Measurements from ENCODE around the gene STARD3. TPM values are rescaled to one million over a fixed set of nuclear protein-coding genes. Genes with fewer than 3 reads are reported as not detected.

The STARD3 gene
- total RNA-seq, 1 experiment from 2014 or later, result 75.3 TPM

DNA sequence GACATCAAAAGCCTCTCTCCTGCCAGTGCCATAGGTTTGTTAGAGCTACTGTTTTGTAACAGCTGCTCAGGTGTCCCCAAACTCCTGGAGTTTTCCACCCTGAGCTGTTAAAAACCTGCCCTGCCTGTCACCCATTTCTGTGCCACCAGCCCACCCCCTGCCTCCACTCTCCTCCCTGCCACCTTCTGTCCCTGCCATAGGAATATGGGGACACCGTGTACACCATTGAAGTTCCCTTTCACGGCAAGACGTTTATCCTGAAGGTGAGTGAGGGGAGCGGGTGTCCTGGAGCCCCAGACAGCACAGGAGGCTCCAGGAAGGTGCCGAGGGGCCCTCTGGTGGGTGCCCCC lies 23.0 kb downstream of the STARD3 start:
- no peak for DNase-seq (ENCODE audit: low spot score)
- ChIA-PET POLR2A (no interaction called here), CTCF (interaction anchor here (0.9 to 18.0 kb wide), 3 partner anchors 19 to 112 kb away, joined by 3 to 876 read pairs (median 3); partner anchors contain the start of gene PPP1R1B)
- no peak for ATAC-seq
- Mint-ChIP-seq H3K4me1 (peaks cover 37% of the 10 kb centered on the region), H3K9me3 (no peaks in the 10 kb centered on the region), H3K4me3 (no peak overlapping the region), H3K36me3 (peaks cover 13% of the 10 kb centered on the region), H3K27me3 (ENCODE audit: low read depth) (no peaks in the 10 kb centered on the region; the same call in 1 of the 2 replicates), H3K27ac (no peak overlapping the region)
- TF ChIP-seq RORB (CRISPR knock-in tag; IDR thresholded peaks at IDR 0.05) (no peak), NR1H2 (CRISPR knock-in tag; IDR thresholded peaks at IDR 0.05) (no peak), JAZF1 (CRISPR knock-in tag; IDR thresholded peaks at IDR 0.05) (no peak), NR3C1 (CRISPR knock-in tag; conservative IDR thresholded peaks at IDR 0.05; ENCODE audit: low read depth) (no peak), FOXJ3 (CRISPR knock-in tag; IDR thresholded peaks at IDR 0.05; ENCODE audit: borderline replicate concordance) (no peak)
- TF ChIP-seq, protein P1, sequence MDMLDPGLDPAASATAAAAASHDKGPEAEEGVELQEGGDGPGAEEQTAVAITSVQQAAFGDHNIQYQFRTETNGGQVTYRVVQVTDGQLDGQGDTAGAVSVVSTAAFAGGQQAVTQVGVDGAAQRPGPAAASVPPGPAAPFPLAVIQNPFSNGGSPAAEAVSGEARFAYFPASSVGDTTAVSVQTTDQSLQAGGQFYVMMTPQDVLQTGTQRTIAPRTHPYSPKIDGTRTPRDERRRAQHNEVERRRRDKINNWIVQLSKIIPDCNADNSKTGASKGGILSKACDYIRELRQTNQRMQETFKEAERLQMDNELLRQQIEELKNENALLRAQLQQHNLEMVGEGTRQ (CRISPR knock-in tag; IDR thresholded peaks at IDR 0.05), result no peak
- TF ChIP-seq, protein P2, sequence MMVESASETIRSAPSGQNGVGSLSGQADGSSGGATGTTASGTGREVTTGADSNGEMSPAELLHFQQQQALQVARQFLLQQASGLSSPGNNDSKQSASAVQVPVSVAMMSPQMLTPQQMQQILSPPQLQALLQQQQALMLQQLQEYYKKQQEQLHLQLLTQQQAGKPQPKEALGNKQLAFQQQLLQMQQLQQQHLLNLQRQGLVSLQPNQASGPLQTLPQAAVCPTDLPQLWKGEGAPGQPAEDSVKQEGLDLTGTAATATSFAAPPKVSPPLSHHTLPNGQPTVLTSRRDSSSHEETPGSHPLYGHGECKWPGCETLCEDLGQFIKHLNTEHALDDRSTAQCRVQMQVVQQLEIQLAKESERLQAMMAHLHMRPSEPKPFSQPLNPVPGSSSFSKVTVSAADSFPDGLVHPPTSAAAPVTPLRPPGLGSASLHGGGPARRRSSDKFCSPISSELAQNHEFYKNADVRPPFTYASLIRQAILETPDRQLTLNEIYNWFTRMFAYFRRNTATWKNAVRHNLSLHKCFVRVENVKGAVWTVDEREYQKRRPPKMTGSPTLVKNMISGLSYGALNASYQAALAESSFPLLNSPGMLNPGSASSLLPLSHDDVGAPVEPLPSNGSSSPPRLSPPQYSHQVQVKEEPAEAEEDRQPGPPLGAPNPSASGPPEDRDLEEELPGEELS (CRISPR knock-in tag; IDR thresholded peaks at IDR 0.05), result no peak

DNA sequence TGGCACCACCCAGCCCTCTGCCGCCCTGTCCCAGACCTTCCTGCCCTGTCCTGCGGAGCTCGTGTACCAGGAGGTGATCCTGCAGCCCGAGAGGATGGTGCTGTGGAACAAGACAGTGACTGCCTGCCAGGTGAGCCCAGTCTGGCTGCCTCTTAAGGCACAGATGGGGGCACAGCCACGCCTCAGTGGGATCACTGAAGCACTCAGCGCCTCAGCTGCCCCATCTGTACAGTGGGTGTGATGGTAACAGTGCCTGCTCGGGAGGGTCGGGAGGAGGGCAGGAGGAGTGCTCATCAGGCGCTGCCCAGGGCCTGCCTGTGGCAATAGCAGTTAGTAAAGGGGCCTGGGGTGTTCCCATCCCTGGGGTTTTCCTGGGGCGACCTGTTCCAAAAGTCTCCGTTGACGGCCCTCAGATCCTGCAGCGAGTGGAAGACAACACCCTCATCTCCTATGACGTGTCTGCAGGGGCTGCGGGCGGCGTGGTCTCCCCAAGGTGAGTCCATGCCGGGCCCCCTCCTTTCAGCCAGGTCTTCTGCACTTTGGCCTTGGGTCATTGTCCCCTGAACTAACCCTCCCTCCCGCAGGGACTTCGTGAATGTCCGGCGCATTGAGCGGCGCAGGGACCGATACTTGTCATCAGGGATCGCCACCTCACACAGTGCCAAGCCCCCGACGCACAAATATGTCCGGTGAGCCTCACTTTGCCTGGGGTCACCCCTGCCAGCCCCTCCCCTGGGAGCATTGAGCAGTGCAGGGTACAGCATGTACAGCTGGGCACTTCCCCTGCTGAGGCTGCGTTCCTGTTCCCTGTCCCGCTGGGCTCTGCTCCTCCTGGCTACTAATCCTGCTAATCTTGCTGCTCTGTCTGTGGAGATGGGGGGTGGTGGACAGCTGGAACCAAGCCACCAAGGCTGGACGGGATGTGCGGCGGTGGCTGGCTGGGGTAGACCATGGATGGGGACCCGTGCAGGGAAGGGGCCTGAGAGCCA lies 23.7 kb downstream of the STARD3 start:
- H3K36me3 Mint-ChIP-seq, result peaks cover 13% of the 10 kb centered on the region
- peaks cover 2% of the 10 kb centered on the region for H3K27me3 Mint-ChIP-seq (ENCODE audit: low read depth)
- ATAC-seq (no peak), DNase-seq (ENCODE audit: low spot score) (no peak)
- ChIA-PET CTCF (interaction anchor here (0.9 to 18.0 kb wide), 3 partner anchors 8 to 113 kb away, joined by 3 to 876 read pairs (median 272); partner anchors contain the start of gene PPP1R1B), POLR2A (no interaction called here)
- H3K4me3 Mint-ChIP-seq, result no peak overlapping the region
- no peaks in the 10 kb centered on the region for H3K9me3 Mint-ChIP-seq
- H3K4me1 Mint-ChIP-seq, result peaks cover 37% of the 10 kb centered on the region
- 0 out of 2 replicates have a peak overlapping the region, but pooled peaks have one; percentile 32 for H3K27ac Mint-ChIP-seq
- TF ChIP-seq ETV6 (CRISPR knock-in tag; IDR thresholded peaks at IDR 0.05) (no peak), NR2C2 (CRISPR knock-in tag; IDR thresholded peaks at IDR 0.05) (no peak), CBFB (CRISPR knock-in tag; IDR thresholded peaks at IDR 0.05; ENCODE audit: low read depth) (no peak), CREB1 (CRISPR knock-in tag; IDR thresholded peaks at IDR 0.05) (no peak)
- TF ChIP-seq, protein P3, sequence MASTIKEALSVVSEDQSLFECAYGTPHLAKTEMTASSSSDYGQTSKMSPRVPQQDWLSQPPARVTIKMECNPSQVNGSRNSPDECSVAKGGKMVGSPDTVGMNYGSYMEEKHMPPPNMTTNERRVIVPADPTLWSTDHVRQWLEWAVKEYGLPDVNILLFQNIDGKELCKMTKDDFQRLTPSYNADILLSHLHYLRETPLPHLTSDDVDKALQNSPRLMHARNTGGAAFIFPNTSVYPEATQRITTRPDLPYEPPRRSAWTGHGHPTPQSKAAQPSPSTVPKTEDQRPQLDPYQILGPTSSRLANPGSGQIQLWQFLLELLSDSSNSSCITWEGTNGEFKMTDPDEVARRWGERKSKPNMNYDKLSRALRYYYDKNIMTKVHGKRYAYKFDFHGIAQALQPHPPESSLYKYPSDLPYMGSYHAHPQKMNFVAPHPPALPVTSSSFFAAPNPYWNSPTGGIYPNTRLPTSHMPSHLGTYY (CRISPR knock-in tag; IDR thresholded peaks at IDR 0.05), result no peak
- TF ChIP-seq, protein P4, sequence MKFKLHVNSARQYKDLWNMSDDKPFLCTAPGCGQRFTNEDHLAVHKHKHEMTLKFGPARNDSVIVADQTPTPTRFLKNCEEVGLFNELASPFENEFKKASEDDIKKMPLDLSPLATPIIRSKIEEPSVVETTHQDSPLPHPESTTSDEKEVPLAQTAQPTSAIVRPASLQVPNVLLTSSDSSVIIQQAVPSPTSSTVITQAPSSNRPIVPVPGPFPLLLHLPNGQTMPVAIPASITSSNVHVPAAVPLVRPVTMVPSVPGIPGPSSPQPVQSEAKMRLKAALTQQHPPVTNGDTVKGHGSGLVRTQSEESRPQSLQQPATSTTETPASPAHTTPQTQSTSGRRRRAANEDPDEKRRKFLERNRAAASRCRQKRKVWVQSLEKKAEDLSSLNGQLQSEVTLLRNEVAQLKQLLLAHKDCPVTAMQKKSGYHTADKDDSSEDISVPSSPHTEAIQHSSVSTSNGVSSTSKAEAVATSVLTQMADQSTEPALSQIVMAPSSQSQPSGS (CRISPR knock-in tag; IDR thresholded peaks at IDR 0.05; ENCODE audit: borderline replicate concordance, low read depth), result no peak
- TF ChIP-seq, protein P5, sequence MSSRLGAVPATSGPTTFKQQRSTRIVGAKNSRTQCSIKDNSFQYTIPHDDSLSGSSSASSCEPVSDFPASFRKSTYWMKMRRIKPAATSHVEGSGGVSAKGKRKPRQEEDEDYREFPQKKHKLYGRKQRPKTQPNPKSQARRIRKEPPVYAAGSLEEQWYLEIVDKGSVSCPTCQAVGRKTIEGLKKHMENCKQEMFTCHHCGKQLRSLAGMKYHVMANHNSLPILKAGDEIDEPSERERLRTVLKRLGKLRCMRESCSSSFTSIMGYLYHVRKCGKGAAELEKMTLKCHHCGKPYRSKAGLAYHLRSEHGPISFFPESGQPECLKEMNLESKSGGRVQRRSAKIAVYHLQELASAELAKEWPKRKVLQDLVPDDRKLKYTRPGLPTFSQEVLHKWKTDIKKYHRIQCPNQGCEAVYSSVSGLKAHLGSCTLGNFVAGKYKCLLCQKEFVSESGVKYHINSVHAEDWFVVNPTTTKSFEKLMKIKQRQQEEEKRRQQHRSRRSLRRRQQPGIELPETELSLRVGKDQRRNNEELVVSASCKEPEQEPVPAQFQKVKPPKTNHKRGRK (CRISPR knock-in tag; IDR thresholded peaks at IDR 0.05; ENCODE audit: borderline replicate concordance), result no peak
- TF ChIP-seq, protein P6, sequence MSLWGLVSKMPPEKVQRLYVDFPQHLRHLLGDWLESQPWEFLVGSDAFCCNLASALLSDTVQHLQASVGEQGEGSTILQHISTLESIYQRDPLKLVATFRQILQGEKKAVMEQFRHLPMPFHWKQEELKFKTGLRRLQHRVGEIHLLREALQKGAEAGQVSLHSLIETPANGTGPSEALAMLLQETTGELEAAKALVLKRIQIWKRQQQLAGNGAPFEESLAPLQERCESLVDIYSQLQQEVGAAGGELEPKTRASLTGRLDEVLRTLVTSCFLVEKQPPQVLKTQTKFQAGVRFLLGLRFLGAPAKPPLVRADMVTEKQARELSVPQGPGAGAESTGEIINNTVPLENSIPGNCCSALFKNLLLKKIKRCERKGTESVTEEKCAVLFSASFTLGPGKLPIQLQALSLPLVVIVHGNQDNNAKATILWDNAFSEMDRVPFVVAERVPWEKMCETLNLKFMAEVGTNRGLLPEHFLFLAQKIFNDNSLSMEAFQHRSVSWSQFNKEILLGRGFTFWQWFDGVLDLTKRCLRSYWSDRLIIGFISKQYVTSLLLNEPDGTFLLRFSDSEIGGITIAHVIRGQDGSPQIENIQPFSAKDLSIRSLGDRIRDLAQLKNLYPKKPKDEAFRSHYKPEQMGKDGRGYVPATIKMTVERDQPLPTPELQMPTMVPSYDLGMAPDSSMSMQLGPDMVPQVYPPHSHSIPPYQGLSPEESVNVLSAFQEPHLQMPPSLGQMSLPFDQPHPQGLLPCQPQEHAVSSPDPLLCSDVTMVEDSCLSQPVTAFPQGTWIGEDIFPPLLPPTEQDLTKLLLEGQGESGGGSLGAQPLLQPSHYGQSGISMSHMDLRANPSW (CRISPR knock-in tag; conservative IDR thresholded peaks at IDR 0.05; ENCODE audit: low read depth), result no peak
- TF ChIP-seq, protein P2 (CRISPR knock-in tag; IDR thresholded peaks at IDR 0.05), result no peak
- TF ChIP-seq, protein P7, sequence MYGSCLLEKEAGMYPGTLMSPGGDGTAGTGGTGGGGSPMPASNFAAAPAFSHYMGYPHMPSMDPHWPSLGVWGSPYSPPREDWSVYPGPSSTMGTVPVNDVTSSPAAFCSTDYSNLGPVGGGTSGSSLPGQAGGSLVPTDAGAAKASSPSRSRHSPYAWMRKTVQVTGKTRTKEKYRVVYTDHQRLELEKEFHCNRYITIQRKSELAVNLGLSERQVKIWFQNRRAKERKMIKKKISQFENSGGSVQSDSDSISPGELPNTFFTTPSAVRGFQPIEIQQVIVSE (CRISPR knock-in tag; IDR thresholded peaks at IDR 0.05; ENCODE audit: borderline replicate concordance), result no peak
- TF ChIP-seq, protein P1 (CRISPR knock-in tag; IDR thresholded peaks at IDR 0.05), result no peak
- TF ChIP-seq, protein P8, sequence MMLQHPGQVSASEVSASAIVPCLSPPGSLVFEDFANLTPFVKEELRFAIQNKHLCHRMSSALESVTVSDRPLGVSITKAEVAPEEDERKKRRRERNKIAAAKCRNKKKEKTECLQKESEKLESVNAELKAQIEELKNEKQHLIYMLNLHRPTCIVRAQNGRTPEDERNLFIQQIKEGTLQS (CRISPR knock-in tag; conservative IDR thresholded peaks at IDR 0.05), result no peak
